GM10266 (cell line): ENCODE results near the gene ADAT3.

Experiments used
- DNase-seq: peaks from one replicate; pipeline ENCODE4 v3.0.0; 2012; ENCODE audit errors: extremely low spot score
- TF ChIP-seq, protein P1 (sequence below): IDR thresholded peaks from 2 replicates; pipeline ENCODE4 v1.5.1; 2012; ENCODE audit warnings: mild to moderate bottlenecking, low read depth; ENCODE audit not compliant: control insufficient read depth, insufficient read depth; ENCODE audit errors: missing control alignments

ADAT3 gene

DNA sequence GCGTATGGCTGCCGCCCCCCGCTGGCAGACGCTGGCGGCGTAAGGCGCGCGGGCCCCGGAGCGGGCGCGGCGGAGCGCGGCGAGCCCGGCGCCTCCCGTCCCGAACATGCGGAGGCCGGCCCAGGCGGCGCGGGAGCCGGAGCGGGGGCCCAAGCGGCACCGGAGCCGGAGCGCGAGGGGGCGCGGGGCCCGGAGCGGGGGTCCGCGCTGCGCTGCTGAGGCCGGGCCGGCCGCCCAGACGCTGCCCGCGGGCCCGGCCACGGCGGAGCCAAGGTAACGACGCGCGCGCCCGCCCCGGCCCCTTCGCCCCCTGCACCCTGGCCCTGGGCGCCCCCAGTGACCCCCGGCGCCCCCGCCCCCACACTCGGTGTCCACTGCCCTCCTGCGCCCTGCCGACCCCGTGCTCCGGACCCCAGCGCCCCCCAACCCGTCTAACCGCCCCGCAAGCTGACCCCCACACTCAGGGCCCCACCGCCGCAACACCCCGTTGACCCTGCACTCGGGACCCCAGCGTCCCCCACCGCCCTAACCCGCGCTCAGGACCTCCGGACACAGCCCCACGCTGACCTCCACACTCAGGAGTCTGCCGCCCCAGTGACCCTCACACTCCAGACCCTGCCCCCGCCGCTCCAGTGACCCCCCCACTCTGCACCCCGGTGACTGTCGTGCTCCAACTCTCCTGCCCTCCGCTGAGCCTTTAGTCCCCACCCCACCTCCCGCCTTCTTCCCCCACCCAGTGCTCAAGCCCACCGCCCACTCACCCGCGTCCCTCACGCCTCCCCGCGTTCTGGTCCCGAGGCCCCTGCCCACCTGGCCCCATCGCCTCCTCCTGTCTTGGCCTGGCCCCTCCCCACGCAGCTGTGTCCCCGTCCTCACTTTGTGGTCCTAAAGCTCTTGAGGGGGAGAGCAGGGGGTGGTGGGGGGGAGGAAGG, 36.2 kb downstream of the ADAT3 start, which contains the start of gene CSNK1G2:
Gene CSNK1G2 (plus strand): TSS at position 27 of the 932 bp plus-strand sequence. CDS start 28,601 bp downstream, outside the sequence.
- TF ChIP-seq, protein P1, sequence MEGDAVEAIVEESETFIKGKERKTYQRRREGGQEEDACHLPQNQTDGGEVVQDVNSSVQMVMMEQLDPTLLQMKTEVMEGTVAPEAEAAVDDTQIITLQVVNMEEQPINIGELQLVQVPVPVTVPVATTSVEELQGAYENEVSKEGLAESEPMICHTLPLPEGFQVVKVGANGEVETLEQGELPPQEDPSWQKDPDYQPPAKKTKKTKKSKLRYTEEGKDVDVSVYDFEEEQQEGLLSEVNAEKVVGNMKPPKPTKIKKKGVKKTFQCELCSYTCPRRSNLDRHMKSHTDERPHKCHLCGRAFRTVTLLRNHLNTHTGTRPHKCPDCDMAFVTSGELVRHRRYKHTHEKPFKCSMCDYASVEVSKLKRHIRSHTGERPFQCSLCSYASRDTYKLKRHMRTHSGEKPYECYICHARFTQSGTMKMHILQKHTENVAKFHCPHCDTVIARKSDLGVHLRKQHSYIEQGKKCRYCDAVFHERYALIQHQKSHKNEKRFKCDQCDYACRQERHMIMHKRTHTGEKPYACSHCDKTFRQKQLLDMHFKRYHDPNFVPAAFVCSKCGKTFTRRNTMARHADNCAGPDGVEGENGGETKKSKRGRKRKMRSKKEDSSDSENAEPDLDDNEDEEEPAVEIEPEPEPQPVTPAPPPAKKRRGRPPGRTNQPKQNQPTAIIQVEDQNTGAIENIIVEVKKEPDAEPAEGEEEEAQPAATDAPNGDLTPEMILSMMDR, result peak; percentile 65

DNA sequence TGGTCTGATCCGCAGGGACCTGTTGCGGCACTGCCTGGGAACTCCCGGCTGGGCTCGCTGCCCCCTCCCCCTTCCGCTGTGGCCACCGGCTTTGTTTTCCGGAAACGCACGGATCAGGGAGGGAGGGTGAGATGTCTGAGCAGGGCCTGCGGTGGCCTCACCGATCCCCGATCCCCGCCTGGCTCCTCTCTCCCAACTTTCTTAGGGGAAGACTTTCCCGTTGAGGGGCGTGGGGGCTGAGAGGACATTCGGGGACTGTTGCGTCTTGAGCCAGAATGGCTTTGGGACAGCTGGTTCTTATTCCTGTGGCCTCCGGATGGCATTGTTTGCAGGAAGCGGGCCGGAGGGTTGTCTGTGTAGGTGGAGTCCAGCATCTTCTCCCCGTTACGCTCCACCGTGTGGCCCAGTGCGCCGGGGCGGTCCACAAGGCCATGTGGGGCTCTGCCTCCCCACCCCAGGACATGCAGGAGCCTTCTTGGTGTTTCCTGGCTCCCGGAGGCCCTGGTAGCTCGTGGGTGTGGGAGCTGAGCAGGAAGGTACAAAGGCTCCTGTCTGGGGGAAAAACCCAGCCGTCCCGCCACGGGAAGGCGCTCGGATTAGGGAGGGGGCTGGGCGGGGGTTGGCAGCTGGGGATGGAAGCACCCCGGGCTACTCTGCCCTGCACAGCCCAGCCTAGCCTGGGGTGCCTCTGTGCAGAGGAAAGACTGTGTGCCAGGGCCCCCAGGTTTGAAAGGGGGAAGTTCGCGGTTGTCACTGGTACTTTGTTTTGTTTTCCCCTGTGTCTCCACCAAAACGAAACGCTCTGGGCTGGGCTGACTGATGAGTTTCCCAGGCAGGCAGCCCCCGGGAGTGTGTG, 37.1 kb downstream of the ADAT3 start:
- TF ChIP-seq, protein P1, result no peak
- DNase-seq, result peak; percentile 88

More for the DNA sequence above, 36.2 kb downstream of the ADAT3 start, which contains the start of gene CSNK1G2:
- DNase-seq, result peak; percentile 56

DNA sequence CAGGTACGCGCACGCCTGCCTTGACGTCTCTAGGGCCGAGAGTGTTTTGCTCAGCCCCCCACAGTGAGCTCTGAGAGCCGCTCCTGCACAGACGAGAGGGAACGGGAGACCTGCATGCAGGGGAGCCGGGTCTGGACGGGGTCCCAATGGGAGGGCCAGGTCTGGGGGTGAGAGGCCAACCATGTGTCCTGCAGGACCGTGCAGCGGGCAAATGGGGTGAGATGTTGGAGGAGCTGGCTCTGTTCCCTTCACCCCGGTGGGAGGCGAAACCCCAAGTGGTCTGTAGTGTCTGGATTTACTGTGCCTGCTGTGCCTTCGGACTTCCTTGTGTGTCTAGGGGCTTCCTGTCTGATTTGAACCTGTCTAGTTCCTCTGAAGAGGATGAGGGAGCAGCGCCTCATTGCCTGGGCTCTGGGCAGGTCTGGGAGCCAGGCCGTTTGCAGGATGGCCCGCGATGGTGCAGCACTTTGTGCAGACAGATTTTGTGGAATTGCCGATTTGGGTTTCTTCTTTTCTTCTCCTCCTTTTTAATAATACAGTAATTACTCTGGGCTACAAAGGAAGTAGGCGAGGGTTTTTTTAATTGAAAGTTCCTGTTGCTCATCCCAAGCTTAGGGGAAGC, 37.8 kb downstream of the ADAT3 start:
- TF ChIP-seq, protein P1, result no peak
- DNase-seq, result no peak

DNA sequence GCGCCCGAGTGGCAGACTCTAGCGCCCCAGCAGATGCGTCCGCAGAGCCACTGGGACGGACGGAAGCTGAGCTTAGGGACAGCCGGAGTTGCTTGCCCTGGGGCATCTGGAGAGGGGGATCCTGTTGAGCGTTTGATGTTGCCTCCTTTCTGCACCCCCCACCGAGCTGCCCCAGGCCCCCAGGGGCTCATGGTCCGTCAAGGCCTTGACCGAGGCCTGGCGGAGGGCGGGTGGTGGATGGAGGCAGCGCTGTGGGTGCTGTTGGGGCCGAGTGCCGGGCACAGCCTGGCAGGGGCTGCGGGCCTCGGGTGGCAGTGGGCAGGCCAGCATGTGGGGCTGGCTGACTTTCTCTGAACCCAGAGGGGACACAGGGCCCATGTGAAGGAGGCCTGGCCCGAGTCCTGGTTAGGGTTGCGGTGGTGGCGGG, 38.5 kb downstream of the ADAT3 start:
- no peak for DNase-seq
- TF ChIP-seq, protein P1, result no peak

DNA sequence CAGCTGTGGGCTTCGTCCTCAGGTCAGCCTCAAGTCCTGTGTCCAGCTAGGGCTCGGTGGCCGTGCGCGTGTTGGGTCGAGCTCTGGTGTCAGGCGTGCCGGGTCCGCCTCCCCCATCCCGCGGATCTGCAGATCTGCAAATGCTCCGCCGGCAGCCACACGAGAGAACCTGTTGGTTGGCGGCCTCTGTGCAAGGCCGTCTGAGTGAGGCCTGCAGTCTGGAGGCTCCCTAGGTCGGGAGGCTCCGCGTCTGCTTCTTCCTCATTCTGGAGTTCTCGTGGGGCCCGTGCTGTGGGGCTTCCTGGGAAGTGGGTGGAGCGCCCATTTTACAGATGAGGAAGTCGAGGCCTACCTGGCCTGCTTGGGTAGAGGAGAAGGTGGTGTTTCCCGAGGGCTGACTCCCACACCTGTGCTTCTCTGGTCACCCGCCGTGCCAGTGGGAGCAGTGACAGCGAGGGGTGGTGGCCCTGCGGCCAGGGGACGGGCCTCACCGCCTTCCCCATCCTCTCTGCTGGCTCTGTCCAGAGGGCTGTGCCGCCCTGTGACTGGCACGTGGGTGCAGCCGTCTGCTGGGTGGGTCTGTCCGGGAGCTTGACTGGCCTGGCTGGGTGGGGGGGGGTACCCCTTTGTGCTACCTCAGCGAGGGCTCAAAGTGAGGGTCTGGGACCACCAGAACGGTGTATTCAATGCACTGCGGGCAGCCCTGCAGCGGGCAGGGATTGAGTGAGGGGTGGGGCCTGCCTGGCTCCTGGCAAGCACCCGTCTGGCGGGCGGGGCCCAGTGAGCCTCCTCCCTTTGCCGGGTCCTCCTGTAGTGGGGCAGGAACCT, 39.1 kb downstream of the ADAT3 start:
- TF ChIP-seq, protein P1, result no peak
- no peak for DNase-seq

DNA sequence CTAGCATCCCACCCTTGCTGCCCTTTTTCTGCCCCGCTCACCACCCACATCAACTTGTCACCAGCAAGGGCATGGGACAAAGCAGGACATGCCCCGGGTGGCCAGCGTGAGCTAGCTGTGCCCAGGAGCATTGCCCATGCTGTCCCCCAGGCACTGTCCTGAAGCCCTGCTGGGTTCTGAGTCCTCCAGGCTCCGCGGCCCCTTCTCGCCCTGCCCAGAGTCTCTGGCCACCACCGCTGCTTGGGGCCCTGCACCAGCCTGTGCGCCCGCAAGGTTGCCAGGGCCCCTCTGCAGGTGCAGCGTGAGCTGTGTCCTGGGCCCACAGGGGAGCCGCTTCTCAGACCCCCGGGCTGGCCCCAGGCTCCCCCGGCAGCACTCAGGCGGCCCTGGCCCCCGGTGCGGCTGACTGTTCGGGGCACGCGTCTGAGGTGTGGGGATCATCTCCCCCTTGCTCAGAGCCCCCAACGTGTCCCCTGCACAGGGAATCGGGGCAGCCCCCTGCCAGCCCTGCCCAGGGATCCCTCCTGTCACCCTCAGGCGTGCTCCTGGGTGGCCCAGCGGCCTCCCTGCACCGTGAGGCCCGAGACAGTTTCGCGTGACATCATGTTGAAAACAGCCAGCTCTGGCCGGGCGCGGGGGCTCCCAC, 39.8 kb downstream of the ADAT3 start:
- TF ChIP-seq, protein P1, result no peak
- no peak for DNase-seq
